Midbrain (tissue), 1 donor: ENCODE results near the gene INHBE.
"Not testable (repeated sequence)": the region's sequence is repeated elsewhere in the genome, so short reads cannot be mapped to it uniquely, and the experiment has no call there.

Experiments
- DNase-seq: peaks from one replicate; lab custom pipeline; 2025; lab: John Stamatoyannopoulos, UW

Gene INHBE, protein sequence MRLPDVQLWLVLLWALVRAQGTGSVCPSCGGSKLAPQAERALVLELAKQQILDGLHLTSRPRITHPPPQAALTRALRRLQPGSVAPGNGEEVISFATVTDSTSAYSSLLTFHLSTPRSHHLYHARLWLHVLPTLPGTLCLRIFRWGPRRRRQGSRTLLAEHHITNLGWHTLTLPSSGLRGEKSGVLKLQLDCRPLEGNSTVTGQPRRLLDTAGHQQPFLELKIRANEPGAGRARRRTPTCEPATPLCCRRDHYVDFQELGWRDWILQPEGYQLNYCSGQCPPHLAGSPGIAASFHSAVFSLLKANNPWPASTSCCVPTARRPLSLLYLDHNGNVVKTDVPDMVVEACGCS

DNA sequence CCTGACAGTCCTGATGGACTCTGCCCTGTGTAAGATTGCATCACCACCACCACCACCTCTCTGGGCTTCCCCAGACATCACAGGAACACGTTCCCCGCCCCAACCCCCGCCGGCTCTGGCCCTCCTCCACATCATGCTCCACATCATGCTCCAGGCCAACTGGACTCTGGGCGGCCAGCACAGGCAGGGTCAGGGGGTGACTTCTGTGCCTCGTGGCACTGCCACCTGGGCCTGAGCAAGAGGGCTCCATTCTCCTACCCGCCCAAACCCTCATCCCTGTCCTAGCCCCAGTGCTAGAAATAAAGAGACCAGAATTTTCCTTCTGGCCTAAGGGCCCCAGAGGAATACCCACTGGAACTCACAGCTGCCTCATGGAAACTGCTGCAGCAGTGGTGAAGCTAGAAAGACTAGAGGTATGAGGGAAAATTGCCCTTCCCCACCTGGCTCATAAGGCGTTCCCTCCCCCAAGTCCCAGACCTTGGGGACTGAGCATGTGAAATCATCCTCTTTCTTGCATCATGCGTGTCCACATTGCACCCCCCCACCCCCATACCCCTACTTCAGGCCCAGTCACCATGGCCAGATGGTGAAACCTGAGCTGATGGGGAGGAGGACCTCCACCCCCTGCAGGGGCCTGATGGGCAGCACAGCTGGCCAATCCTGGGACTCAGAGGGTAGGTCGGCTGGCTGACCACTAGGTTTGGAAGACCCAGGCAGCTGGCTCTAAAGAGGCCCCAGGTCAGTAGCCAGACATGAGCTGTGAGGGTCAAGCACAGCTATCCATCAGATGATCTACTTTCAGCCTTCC lies at the start of gene INHBE:
TSS of gene INHBE (plus strand) at position 742 of the 808 bp plus-strand sequence. CDS start 230 bp downstream, outside the sequence.
- no peak for DNase-seq

DNA sequence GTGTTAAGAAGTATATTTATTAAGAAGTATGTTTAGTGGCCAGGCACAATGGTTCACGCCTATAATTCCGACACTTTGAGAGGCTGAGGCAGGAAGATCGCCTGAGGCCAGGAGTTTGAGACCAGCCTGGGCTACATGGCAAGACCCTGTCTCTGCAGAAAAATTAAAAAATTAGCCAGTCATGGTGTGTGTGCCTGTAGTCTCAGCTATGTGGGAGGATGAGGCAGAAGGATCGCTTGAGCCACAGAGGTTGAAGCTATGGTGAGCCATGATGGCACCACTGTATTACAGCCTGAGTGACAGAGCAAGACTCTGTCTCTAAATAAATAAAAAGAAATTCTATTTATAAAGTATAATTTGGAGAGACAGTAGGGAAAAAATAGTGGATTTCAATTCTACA lies 44.6 kb upstream of the INHBE start:
- DNase-seq: no peak

DNA sequence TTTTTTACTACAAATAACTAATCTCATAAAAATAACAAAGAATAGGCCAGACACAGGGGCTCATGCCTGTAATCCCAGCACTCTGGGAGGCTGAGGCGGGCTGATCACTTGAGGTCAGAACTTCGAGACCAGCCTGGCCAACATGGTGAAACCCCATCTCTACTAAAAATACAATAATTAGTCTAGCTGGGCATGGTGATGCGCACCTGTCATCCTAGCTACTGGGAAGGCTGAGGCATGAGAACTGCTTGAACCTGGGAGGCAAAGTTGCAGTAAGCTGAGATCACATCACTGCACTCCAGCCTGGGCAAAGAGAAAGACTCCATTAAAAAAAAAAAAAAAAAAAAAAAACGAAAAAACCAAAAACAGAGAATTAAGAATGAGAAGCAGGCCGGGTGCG lies 40.9 kb upstream of the INHBE start:
- not testable (repeated sequence) for DNase-seq

DNA sequence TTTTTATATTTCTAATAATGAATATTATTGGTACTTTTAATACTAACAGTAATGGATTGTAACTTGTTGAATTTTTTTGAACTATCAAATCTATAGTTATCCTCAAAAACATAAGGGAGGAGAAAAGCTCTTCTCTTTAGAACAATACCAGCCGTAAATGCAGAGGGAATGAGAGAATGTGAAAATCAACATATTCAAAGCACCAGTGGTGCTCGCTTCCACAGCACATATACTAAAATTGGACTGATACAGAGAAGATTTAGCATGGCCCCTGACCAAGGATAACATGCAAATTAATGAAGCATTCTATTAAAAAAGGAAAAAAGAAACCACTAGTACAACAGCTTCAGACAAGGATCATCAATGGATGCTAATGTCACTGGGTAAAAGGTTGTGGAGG lies 40.0 kb upstream of the INHBE start:
- no peak for DNase-seq

DNA sequence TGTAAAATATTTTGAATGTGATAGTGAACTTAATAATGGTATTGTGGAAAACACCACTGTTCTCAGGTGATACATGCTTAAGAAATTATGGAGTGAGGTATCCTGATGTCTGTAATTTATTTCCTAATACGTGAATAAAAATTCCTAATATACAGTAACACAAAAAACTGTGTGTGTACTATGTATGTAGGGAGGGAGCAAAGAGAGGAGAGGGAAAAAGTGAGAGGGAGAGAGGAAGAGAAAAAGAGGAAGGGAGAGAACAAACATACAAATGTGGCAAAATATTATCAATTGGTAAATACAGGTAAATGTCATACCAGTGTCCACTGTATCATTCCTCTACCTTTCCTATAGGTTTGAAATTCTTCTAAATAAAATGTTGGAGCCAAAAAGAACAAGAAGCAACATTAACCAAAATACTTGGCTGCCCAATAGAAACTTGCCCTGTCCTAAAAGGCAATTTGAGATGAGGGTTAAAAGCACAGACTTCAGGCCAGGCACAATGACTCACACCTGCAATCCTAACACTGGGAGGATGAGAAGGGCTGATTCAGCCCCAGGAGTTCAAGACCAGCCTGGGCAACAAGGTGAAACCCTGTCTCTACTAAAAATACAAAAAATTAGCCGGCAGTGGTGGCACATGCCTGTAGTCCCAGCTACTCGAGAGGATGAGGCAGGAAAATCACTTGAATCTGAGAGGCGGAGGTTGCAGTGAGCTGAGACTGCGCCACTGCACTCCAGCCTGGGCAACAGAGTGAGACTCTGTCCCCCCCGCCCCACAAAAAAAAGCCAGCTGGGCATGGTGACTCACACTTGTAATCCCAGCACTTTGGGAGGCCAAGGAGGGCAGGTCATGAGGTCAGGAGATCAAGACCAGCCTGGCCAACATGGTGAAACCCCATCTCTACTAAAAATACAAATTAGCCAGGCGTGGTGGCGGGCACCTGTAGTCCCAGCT lies 38.8 kb upstream of the INHBE start:
- no peak for DNase-seq

DNA sequence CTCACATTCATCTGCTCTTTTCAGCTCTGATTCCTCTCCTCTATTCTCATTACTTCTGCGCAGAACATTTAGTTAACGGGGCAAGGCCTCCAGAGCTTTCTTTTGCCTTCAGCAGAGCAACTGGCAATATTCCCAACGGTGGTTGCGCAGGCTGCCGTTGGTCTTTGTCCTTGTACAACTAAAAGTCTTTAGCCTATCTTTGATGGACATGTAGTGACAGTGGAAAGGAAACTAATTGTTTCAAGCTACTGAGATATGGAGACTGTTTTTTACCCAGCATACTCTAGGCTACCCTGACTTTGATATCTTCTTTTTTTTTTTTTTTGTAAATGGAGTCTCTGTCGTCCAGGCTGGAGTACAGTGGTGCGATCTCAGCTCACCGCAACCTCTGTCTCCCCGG lies 36.9 kb upstream of the INHBE start:
- peak; percentile 52 for DNase-seq

DNA sequence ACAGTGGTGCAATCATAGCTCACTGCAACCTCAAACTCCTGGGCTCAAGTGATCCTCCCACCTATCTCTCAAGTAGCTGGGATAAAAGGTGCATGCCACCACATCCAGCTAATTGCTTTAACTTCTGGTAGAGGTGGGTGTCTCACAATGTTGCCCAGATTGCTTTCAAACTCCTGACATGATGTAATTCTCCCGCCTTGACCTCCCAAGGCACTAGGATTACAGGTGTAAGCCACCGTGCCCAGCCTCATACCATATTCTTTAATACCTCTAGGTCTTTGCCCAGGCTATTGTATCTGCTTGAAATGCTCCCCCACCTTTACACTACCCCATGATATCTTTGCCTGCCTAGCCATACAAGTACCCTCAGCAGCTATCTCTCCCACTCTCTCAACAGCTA lies 35.6 kb upstream of the INHBE start:
- DNase-seq: no peak

DNA sequence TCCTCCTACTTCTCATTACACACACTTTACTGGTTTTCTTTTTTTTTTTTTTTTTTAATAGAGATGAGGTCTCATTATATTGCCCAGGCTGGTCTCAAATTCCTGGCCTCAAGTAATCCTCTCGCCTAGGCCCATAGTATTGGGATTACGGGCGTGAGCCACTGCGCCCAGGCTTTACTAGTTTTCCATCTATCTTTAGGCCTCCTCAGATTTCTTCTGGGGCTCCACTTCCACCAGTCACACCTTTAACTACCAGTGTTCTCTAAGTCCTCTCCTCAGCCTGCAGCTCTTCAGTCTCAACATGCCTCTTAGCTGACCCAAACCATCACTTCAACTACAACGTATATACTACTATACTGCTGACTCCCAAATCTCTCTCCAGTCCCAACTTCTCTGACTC lies 34.6 kb upstream of the INHBE start:
- no peak for DNase-seq

DNA sequence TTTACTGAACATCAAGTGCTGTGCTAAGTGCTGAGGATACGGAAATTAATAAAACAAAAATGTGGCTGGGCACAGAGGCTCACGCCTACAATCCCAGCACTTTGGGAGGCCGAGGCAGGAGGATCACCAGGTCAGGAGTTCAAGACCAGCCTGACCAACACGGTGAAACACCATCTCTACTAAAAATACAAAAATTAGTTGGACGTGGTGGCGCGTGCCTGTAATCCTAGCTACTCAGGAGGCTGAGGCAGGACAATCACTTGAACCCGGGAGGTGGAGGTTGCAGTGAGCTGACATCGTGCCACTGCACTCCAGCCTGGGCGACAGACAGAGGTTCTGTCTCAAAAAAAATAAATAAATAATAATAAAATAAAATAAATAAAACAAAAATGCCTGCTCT lies 28.2 kb upstream of the INHBE start:
- not testable (repeated sequence) for DNase-seq

DNA sequence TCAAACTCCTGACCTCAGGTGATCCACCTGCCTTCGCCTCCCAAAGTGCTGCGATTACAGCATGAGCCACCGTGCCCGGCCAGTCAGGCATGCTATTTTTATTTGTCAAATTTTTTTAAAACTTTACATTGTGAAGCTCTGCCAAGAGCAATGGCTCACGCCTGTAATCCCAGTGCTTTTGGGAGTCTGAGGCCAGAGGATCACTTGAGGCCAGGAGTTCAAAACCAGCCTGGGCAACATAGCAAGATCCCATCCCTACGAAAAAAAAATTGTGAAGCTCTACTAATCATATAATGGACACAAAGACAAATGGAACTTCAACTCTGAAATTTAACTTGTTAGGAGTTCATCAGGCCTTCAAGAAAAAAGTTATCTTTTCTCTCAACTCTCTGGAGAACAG lies 26.1 kb upstream of the INHBE start:
- no peak for DNase-seq

DNA sequence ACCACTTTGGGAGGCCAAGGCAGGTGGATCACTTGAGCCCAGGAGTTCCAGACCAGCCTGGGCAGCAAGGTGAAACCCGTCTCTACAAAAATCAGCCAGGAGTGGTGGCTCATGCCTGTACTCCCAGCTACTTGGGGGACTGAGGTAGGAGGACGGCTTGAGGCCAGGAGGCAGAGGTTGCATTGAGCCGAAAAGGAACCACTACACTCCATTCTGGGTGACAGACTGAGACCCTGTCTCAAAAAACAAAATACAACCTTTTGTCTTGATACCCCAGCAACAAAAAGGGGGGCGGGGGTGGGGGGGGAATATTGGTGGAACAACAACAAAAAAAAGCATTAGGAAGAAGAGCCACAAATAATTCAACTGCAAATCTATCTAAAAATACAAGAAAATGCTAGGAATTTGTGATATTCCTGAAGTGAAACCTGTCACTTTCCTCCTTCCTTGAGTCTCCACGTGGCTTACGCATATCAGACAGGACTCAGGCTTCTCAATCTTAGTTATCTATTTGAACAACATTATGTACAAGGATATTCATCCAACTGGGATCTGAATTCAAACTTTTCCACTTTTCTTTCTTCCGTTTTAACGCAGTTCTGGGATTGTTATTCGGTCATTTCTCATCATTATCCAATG lies 25.5 kb upstream of the INHBE start:
- no peak for DNase-seq

DNA sequence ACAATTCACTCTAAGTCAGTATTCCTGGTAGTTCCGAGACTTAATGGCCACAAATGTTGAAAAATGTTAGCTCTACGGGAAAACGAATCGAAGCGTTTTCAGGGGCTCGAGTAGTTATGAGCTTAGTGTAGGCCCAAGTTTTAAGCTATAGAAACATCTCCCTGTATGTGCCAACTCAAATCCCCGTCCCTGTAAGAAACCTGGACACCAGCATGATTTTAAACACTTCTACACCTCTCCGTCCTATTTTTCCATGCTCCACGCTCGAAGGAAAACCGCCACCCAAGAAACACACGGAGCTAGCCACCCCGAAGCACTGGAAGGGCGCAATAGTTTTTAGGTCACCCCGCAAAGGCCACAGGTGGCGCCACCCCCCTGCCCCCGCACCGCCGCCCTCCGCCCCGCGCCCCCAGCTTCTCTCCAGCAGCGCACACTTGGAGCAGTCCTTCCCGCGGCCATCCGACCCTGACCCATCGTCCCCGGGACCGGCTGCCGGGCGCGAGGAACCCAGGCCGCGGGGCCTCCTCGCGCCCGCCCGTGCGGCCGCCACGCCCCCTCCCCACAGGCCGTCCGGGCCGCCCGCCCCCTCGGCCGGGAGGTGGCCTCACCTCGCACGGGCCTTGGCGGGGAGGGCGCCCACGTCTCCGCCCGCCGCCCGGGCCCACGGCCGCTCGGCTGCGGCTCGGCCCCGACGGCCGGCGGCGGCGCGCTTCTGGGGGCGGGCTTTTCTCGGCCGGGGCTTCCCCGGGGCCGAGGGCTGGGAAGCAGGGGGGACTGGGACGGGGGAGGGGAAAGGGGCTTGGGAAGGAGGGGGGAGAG lies 24.8 kb upstream of the INHBE start:
- DNase-seq: no peak

DNA sequence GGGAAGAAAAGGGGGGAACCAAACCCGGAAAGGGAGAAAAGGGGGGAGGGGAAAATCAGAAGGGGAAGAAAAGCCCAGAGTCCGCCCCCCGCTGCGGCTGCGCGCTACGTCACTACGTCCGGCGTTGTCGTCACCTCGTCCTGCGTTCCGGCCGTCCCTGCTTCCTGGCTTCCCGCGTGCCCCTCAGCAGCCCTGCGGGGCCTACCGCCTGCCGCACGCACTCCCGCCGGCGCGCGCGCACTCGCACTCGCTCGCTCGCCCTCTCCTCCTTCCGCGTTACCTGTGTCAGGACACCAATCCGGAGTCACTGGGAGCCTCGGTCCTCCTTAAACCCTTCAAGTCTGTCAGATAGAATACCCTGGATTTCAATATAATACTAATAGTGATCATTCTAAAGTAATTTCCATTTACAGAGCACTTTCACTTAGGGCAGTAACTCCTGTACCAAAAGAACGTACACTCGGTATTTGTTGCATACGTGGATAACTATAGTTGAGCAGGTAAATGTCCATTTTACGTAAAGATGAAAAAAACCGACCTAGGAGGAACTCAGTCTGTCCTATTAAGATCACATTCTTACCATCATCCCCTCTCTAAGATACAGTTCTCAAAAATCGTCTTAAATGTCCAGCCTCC lies 24.1 kb upstream of the INHBE start, which contains the start of gene R3HDM2:
TSS of gene R3HDM2 (minus strand) at position 113 of the 636 bp plus-strand sequence. CDS start 120,615 bp downstream, outside the sequence.
- DNase-seq: peak; percentile 91

DNA sequence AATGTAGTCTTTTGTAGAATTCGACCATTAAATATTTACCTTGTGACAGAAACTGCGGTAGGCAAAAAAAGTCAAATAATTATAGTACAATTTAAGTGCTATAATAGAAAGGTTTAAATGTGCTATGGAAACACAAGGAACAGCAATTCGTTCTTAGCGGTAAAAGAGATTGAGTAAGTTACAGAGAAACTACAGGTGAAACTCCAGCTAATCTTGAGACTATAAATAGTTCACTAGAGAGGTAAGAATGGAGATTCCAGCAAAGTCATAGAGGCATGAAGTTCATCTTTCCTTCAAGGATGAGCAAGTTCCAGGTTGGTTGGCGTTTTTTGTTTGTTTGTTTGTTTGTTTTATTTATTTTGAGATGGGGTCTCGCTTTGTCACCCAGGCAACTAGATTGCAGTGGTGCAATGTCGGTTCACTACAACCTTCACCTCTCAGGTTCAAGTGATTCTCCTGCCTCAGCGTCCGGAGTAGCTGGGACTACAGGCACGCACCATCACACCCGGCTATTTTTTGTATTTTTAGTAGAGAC lies 23.4 kb upstream of the INHBE start:
- DNase-seq: no peak

DNA sequence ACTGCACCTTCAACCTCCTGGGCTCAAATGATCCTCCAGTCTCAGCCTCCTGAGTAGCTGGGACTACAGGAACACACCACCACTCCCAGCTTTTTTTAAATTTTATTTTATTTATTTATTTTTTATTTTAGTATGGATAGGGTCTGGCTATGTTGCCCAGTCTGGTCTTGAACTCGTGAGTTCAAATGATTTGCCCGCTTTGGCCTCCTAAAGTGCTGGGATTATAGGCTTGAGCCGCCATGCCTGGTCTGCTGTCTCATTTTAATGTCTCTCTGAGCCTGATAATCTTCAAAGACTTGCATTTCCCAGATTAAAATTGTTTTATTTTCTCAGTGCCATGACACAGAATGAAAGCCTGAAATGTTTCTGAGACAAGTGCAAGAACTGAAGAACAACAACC lies 21.7 kb upstream of the INHBE start:
- DNase-seq: no peak

DNA sequence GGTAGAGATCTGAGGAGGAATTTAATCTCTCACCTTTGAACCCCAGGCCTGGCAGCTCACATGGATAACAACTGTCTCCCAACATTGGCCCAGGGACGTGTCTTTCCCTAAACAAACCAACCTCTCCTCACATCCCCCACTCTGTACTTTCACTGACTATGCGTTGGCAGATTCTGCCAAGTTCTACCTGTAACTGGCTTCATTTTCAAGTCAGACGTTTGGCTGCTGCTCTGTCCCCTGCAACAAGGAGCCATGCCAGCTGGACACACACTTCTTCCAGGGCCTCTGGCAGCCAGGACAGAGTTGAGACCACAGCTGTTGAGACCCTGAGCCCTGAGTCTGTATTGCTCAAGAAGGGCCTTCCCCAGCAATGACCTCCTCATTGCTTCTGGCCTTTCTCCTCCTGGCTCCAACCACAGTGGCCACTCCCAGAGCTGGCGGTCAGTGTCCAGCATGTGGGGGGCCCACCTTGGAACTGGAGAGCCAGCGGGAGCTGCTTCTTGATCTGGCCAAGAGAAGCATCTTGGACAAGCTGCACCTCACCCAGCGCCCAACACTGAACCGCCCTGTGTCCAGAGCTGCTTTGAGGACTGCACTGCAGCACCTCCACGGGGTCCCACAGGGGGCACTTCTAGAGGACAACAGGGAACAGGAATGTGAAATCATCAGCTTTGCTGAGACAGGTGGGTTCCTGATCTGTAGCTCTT lies 20.4 kb upstream of the INHBE start, which contains the start of gene INHBC:
TSS of gene INHBC (plus strand) at position 268 of the 707 bp plus-strand sequence. CDS start at position 371, 103 bp downstream.
- no peak for DNase-seq

DNA sequence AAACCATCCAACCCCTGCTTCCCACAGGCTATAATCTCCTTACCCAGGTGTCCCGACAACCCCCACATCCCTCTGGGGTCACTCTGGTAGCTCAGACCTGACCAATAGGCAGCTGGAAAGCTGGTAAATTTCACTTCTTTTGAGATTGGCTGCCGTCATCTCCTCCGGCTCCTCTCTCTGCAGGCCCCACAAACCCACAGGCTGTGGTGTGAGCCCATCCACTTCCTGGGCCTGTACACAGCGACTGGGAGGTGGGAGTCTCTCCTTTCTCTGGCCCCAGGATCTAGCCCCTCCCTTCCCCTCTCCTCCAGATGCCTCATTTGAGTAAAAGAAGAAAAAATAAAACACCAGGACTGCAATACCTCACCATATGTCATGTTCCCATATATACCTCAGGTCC lies 19.8 kb upstream of the INHBE start:
- no peak for DNase-seq

DNA sequence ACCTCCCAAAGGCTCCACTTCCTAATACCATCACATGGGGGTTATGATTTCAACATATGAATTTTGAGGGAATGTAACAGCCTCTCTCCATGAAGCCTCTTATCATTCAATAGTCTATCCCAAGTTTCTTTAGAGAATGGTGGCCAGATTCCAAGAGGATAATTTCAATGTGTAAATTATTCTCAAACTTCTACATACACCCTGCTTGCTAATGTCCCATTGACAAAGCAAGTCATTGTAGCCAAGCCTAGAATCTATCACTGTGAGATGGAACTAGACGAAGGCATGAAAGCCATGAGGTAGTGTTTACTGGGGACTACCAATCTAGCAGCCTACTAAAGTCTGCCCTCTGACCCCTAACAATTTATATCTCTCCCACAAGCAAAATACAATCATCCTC lies 16.7 kb upstream of the INHBE start:
- DNase-seq: no peak

DNA sequence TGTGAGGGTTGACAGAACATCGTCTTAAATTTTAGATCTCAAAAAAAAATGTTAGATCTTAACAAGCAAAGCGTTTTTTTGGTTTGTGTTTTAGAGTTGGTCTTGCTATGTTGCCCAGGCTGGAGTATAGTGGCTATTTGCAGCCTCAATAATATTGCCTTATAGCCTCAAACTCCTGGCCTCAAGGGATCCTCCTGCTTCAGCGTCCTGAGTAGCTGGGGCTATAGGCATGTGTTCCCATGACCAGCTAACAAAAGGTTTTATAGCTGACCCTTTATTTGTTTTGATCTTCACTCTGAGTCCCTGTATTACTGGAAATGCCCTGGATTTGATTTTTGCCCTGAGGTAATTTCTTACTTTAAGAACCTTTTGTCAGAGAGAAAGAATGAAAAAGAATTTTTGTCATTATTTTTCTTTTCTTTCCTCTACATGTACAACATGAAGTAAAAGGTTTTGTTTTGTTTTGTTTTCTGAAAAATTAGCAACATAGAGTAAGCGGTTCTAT lies 15.3 kb upstream of the INHBE start:
- no peak for DNase-seq
